Ascending aorta (tissue), 2 donors: ENCODE data around the gene ASRGL1. TPM values are rescaled to one million over a fixed set of nuclear protein-coding genes. Genes with fewer than 3 reads are reported as not detected.

ENCODE experiments used
- DNase-seq, 2 donors: peaks; one replicate each; pipeline ENCODE4 v3.0.0-alpha.2; 2019; ENCODE audit warnings: low spot score in 2 of 2
- H3K27ac ChIP-seq, 2 donors: fragments of 200-600 bp; sonication (generic); one replicate each; pipeline ENCODE4 v1.5.1; 2016 to 2017; ENCODE audit warnings: mild to moderate bottlenecking in 1 of 2
- H3K27me3 ChIP-seq: fragments of 200-600 bp; sonication (generic); one replicate; pipeline ENCODE4 v1.5.1; 2017
- H3K36me3 ChIP-seq, 2 donors: fragments of 200-600 bp; sonication (generic); one replicate each; pipeline ENCODE4 v1.5.1; 2016
- H3K4me1 ChIP-seq, 2 donors: fragments of 200-600 bp; sonication (generic); one replicate each; pipeline ENCODE4 v1.5.1; 2016 to 2017; ENCODE audit warnings: mild to moderate bottlenecking in 1 of 2
- H3K4me3 ChIP-seq, 2 donors: fragments of 200-600 bp; sonication (generic); one replicate each; pipeline ENCODE4 v1.5.1; 2016 to 2017; ENCODE audit warnings: mild to moderate bottlenecking in 1 of 2
- H3K9me3 ChIP-seq, 2 donors: fragments of 200-600 bp; sonication (generic); one replicate each; pipeline ENCODE4 v1.5.1; 2016
- intact Hi-C: fragments of 100-400 bp; cut with DNase I; formaldehyde crosslinking; loops from one replicate; pipeline ENCODE4 v1.15.1; 2023
- total RNA-seq: library from RNA; depleted of rRNA; stranded (reverse); fragments of >200 nt; gene quantifications from one replicate; pipeline ENCODE4 v1.1.0, GENCODE V29; 2016
- TF ChIP-seq, protein P1 (sequence below), 3 experiments: fragments of 200-600 bp in 2 of 3; fragments of 450-650 bp in 1 of 3; sonication (generic) in 2 of 3; IDR thresholded peaks; one replicate each; pipeline ENCODE4 v1.5.1; 2016 to 2019; ENCODE audit warnings: antibody characterized with exemption in 3 of 3, mild to moderate bottlenecking in 1 of 3, moderate library complexity in 1 of 3

The ASRGL1 gene
- total RNA-seq, 1 donor from 2014 or later: 69.8 TPM

GRCh38 chr11:62423012-62423411 lies 85.8 kb downstream of the ASRGL1 start:
- peaks cover 0 to 2% of the 10 kb centered on the region in 2 donors for H3K4me1 ChIP-seq
- intact Hi-C loops: no loop called here
- no peak for DNase-seq
- H3K9me3 ChIP-seq: no peaks in the 10 kb centered on the region
- H3K4me3 ChIP-seq: no peak overlapping the region
- TF ChIP-seq, protein P1, sequence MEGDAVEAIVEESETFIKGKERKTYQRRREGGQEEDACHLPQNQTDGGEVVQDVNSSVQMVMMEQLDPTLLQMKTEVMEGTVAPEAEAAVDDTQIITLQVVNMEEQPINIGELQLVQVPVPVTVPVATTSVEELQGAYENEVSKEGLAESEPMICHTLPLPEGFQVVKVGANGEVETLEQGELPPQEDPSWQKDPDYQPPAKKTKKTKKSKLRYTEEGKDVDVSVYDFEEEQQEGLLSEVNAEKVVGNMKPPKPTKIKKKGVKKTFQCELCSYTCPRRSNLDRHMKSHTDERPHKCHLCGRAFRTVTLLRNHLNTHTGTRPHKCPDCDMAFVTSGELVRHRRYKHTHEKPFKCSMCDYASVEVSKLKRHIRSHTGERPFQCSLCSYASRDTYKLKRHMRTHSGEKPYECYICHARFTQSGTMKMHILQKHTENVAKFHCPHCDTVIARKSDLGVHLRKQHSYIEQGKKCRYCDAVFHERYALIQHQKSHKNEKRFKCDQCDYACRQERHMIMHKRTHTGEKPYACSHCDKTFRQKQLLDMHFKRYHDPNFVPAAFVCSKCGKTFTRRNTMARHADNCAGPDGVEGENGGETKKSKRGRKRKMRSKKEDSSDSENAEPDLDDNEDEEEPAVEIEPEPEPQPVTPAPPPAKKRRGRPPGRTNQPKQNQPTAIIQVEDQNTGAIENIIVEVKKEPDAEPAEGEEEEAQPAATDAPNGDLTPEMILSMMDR (IDR thresholded peaks at IDR 0.05): no peak
- H3K36me3 ChIP-seq: no peaks in the 10 kb centered on the region
- H3K27ac ChIP-seq: no peak overlapping the region
- no peaks in the 10 kb centered on the region for H3K27me3 ChIP-seq

DNA sequence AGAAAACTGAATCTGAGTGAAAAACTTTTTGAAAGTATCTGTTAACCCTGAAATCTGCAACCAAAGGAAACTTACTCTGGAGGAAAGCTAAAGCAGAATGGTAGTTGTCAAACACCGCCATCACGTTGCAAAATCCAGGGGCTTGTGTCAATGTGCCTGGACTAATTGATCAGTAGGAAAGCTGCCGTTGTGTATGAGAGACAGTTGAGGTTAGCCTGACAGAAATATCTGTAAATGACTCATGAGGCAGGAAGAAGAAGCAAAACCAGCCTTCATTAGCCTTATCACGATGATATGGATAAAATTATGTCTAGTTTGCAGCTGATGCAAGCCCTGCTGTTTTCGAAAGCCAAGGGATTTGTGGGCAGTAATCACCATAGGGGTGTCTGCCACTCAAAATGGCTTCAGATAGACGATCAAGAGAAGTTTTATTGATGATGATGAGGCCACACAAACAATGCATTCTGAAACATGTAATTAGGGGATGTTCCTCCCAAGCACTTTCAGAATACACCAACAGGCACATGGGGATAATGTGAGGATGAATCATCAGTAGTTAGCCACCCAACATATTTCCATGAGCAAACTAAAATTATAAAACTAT lies 90.5 kb downstream of the ASRGL1 start:
- Histone ChIP-seq H3K4me3 (no peak overlapping the region), H3K4me1 (no peaks in the 10 kb centered on the region), H3K27ac (peak overlapping the region in 1 of 2 donors; percentile 35), H3K27me3 (no peaks in the 10 kb centered on the region), H3K36me3 (no peaks in the 10 kb centered on the region), H3K9me3 (no peaks in the 10 kb centered on the region)
- DNase-seq: no peak
- intact Hi-C loops: no loop called here
- TF ChIP-seq, protein P1 (IDR thresholded peaks at IDR 0.05): no peak

DNA sequence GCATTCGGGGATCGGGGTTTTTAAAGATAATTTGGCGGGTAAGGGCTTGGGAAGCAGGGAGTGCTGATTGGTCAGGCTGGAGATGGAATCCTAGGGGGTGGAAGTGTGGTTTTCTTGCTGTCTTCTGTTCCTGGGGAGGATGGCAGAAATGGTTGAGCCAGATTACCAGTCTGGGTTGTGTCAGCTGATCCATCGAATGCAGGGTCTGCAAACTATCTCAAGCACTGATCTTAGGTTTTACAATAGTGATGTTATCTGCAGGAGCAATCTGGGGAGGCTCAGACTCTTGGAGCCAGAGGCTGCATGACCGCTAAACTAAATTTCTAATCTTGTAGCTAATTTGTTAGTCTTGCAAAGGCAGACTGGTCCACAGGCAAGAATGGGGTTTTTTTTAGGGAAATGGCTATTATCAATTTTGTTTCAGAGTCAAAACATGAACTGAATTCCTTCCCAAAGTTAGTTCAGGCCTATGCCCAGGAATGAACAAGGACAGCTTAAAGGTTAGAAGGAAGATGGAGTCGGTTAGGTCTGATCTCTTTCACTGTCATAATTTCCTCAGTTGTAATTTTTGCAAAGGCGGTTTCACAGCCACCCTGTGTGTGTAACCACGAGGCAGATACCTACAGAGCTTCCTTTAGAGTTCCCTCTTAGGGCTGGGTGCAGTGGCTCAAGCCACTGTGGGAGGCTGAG lies 91.8 kb downstream of the ASRGL1 start:
- Histone ChIP-seq H3K4me1 (peaks cover 0 to 12% of the 10 kb centered on the region in 2 donors), H3K36me3 (no peaks in the 10 kb centered on the region), H3K4me3 (no peak overlapping the region), H3K9me3 (no peaks in the 10 kb centered on the region), H3K27ac (no peak overlapping the region), H3K27me3 (no peaks in the 10 kb centered on the region)
- intact Hi-C loops: no loop called here
- DNase-seq: no peak
- TF ChIP-seq, protein P1 (IDR thresholded peaks at IDR 0.05): no peak

DNA sequence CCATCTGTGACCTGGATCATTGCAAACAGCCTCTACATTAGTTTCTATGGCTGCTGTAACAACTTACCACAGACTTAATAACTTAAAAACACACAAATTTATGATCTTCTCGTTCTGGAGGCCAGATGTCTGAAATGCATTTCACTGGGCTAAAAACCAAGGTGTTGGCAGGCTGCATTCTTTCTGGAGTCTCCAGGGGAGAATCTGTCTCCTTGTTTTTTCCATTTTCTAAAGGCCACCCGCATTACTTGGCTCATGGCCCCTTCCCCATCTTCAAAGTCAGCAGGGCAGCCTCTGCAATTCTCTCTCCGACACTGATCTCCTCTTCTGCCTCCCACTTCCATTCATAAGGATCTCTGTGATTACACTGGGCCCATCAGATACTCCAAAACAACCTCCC lies 93.2 kb downstream of the ASRGL1 start:
- no peak for DNase-seq
- H3K36me3 ChIP-seq: no peaks in the 10 kb centered on the region
- no peaks in the 10 kb centered on the region for H3K9me3 ChIP-seq
- H3K4me1 ChIP-seq: peaks cover 0 to 16% of the 10 kb centered on the region in 2 donors
- no peak overlapping the region for H3K4me3 ChIP-seq
- intact Hi-C loops: no loop called here
- no peak overlapping the region for H3K27ac ChIP-seq
- TF ChIP-seq, protein P1 (IDR thresholded peaks at IDR 0.05): no peak
- H3K27me3 ChIP-seq: no peaks in the 10 kb centered on the region

DNA sequence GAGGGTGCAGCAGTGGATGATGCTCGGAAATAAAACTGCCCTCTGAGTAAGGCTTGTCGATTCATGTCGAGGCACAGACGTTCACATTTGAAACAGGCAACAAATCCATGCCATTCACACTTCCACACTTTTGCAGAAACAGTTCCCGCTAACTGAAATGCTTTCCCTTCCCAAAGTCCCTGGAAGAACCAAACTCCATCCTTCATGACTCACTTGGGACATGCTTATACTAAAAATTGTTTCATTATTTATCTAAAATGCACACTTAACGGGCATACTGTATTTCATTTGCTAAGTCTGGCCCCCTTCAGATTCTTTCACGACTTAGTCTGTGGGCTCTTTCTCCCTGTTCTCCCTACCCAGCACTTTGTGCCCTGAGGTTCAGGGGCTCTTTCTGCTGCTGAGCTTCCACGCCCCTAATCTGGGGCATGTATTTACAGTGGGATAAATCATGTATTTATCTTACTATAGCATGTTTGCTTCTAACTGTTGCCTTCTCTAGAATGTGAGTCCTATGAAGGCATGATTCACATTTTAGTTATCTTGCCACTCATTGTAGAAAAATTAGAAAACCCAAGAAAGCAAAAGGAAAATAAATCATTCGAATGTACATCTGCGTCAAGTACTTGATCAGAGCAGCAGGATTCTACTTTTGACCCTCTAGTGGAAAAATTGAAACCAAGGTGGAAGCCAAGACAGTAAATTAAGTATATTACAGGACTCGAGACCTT lies 94.1 kb downstream of the ASRGL1 start:
- Histone ChIP-seq H3K27ac (no peak overlapping the region), H3K4me3 (no peak overlapping the region), H3K27me3 (no peaks in the 10 kb centered on the region), H3K4me1 (peaks cover 0 to 16% of the 10 kb centered on the region in 2 donors), H3K36me3 (no peaks in the 10 kb centered on the region), H3K9me3 (no peaks in the 10 kb centered on the region)
- TF ChIP-seq, protein P1 (IDR thresholded peaks at IDR 0.05): no peak
- intact Hi-C loops: no loop called here
- DNase-seq: no peak
